ENCODE results near the gene COQ5. TPM values are rescaled to one million over a fixed set of nuclear protein-coding genes. Genes with fewer than 3 reads are reported as not detected.

Gene COQ5
- total RNA-seq, 1 donor from 2014 or later: 38.5 TPM

DNA sequence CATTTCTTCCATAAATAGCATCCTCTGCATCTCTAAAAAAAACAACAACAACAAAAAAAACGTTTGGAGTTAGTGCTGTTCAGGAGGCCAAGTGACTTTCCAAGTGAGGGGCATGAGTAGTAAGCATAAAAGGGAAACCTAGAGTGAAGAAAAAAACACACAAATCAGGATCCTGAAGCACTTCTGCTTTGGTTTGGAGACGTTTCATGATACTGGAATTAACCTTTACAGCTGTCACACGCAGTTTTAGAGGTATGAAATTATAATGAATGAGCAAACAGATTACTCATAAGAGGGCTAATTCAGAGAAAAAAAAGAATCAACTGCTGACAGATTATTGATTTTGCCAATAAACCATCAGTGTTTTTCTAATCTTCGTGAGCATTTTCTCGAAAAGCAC lies 63.2 kb downstream of the COQ5 start:
- peak overlapping the region; percentile 69 for H3K4me3 Mint-ChIP-seq
- H3K27me3 Mint-ChIP-seq (ENCODE audit: low read depth): peaks cover 4% of the 10 kb centered on the region
- peaks cover 22% of the 10 kb centered on the region for H3K36me3 Mint-ChIP-seq (ENCODE audit: low read depth)
- TF ChIP-seq, protein P1, sequence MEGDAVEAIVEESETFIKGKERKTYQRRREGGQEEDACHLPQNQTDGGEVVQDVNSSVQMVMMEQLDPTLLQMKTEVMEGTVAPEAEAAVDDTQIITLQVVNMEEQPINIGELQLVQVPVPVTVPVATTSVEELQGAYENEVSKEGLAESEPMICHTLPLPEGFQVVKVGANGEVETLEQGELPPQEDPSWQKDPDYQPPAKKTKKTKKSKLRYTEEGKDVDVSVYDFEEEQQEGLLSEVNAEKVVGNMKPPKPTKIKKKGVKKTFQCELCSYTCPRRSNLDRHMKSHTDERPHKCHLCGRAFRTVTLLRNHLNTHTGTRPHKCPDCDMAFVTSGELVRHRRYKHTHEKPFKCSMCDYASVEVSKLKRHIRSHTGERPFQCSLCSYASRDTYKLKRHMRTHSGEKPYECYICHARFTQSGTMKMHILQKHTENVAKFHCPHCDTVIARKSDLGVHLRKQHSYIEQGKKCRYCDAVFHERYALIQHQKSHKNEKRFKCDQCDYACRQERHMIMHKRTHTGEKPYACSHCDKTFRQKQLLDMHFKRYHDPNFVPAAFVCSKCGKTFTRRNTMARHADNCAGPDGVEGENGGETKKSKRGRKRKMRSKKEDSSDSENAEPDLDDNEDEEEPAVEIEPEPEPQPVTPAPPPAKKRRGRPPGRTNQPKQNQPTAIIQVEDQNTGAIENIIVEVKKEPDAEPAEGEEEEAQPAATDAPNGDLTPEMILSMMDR (conservative IDR thresholded peaks at IDR 0.05): no peak
- H3K9me3 Mint-ChIP-seq: no peaks in the 10 kb centered on the region
- no peak overlapping the region for H3K27ac Mint-ChIP-seq (ENCODE audit: unreplicated experiment)
- DNase-seq (ENCODE audit: low read depth, low spot score): no peak
- H3K4me1 Mint-ChIP-seq: peaks cover 30% of the 10 kb centered on the region

- Mint-ChIP-seq H3K36me3 (ENCODE audit: low read depth) (peaks cover 28% of the 10 kb centered on the region), H3K27me3 (ENCODE audit: low read depth) (peaks cover 4% of the 10 kb centered on the region), H3K4me3 (no peak overlapping the region), H3K27ac (ENCODE audit: unreplicated experiment) (no peak overlapping the region), H3K9me3 (no peaks in the 10 kb centered on the region), H3K4me1 (peaks cover 26% of the 10 kb centered on the region)
- no peak for DNase-seq (ENCODE audit: low read depth, low spot score)
- TF ChIP-seq, protein P1 (conservative IDR thresholded peaks at IDR 0.05): no peak
Observed at GRCh38 chr12:120463712-120464111, 65.2 kb downstream of the COQ5 start.

DNA sequence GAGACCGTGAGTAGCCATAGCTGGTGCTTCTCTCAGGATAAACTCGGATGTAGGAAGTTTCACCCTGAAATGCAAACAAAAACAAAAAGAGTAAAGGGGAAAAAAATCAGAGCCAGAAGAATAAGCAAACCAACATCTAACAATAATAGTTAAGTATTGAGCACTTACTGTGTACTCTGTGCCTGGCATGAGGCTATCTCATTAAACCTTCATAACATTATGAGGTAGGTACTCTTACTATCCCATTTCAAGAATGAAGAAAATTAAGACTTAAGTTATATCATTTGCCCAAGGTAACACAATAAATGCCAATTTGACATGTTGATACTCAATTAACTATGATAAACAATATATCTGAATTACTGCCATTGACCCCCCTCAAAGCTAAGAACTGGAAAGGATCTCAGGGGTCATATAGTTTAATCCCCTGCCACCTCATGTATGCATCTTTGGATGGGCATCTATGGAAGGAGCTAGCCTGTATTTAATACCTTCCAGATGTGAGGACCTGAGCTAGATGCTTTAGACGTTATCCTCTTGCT lies 66.8 kb downstream of the COQ5 start:
- no peak for DNase-seq (ENCODE audit: low read depth, low spot score)
- no peaks in the 10 kb centered on the region for H3K27me3 Mint-ChIP-seq (ENCODE audit: low read depth)
- TF ChIP-seq, protein P1 (conservative IDR thresholded peaks at IDR 0.05): no peak
- H3K27ac Mint-ChIP-seq (ENCODE audit: unreplicated experiment): no peak overlapping the region
- H3K4me3 Mint-ChIP-seq: peak overlapping the region; percentile 32
- peaks cover 14% of the 10 kb centered on the region for H3K4me1 Mint-ChIP-seq
- H3K36me3 Mint-ChIP-seq (ENCODE audit: low read depth): peaks cover 27% of the 10 kb centered on the region
- H3K9me3 Mint-ChIP-seq: no peaks in the 10 kb centered on the region

DNA sequence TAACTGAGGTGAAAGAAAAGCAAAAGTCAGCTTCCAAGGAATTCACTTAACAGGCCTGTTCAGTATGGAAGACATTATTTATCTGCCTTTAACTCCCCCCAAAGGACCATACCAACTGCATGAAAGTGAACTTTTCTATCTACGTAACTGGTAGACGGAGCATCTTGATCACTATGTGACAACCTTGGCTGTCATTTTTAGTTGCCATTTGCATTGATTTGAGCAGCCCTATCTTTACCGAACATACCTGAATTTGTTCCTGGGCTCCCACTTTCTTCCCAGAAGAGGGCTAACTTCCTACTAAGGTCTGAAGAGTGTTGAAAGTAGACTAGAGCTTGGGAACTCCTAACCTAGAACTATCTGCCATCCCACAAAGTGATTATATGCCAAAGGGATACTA lies 68.8 kb downstream of the COQ5 start:
- H3K27me3 Mint-ChIP-seq (ENCODE audit: low read depth): no peaks in the 10 kb centered on the region
- no peak for DNase-seq (ENCODE audit: low read depth, low spot score)
- no peaks in the 10 kb centered on the region for H3K4me1 Mint-ChIP-seq
- TF ChIP-seq, protein P1 (conservative IDR thresholded peaks at IDR 0.05): no peak
- no peaks in the 10 kb centered on the region for H3K9me3 Mint-ChIP-seq
- H3K27ac Mint-ChIP-seq (ENCODE audit: unreplicated experiment): no peak overlapping the region
- H3K36me3 Mint-ChIP-seq (ENCODE audit: low read depth): peaks cover 32% of the 10 kb centered on the region
- H3K4me3 Mint-ChIP-seq: no peak overlapping the region

- Mint-ChIP-seq H3K27ac (ENCODE audit: unreplicated experiment) (no peak overlapping the region), H3K9me3 (no peaks in the 10 kb centered on the region), H3K27me3 (ENCODE audit: low read depth) (no peaks in the 10 kb centered on the region), H3K4me3 (peak overlapping the region; percentile 60), H3K36me3 (ENCODE audit: low read depth) (peaks cover 21% of the 10 kb centered on the region), H3K4me1 (no peaks in the 10 kb centered on the region)
- DNase-seq (ENCODE audit: low read depth, low spot score): no peak
- TF ChIP-seq, protein P1 (conservative IDR thresholded peaks at IDR 0.05): peak; percentile 49
Observed at GRCh38 chr12:120457133-120457532, 71.8 kb downstream of the COQ5 start.

Data from neural crest cell (in vitro differentiated cells).